DND-41 (cell line): ENCODE measurements around the gene GNG12.
A peak's percentile ranks its signal among the peaks of the same experiment; 100 is the strongest.

Experiments
- ATAC-seq: fragments of 200-7000 bp; cut with Tn5 transposase; 3 replicates; pipeline ENCODE4 v1.9.1; 2021; ENCODE audit warnings: low read depth; ENCODE audit not compliant: insufficient read depth
- DNase-seq: peaks from one replicate; pipeline ENCODE4 v3.0.0-alpha.2; 2020
- H2AFZ ChIP-seq: 2 replicates; pipeline ENCODE4 v1.6.0; 2012; ENCODE audit warnings: low read depth, low read length
- H3K27ac ChIP-seq: 2 replicates; pipeline ENCODE4 v1.5.1; 2012; ENCODE audit warnings: low read length, inconsistent platforms
- H3K27me3 ChIP-seq: fragments of 200-600 bp; sonication (generic); 2 replicates; pipeline ENCODE4 v1.6.0; 2012; ENCODE audit warnings: low read length, mild to moderate bottlenecking, inconsistent platforms; ENCODE audit not compliant: insufficient read depth, poor library complexity
- H3K36me3 ChIP-seq: 2 replicates; pipeline ENCODE4 v1.5.1; 2012; ENCODE audit warnings: low read length, inconsistent platforms; ENCODE audit not compliant: insufficient read depth
- H3K4me1 ChIP-seq: 2 replicates; pipeline ENCODE4 v1.5.1; 2012; ENCODE audit warnings: mild to moderate bottlenecking, low read length; ENCODE audit not compliant: insufficient read depth
- H3K4me2 ChIP-seq: 2 replicates; pipeline ENCODE4 v1.6.0; 2012; ENCODE audit warnings: mild to moderate bottlenecking, moderate library complexity, low read length, inconsistent platforms; ENCODE audit not compliant: insufficient read depth
- H3K4me3 ChIP-seq, 2 experiments: fragments of 200-600 bp in 1 of 2; shearing (Covaris generic) in 1 of 2; 2 replicates each; pipeline ENCODE4 v1.5.1; 2012 to 2016; ENCODE audit warnings: inconsistent platforms in 2 of 2, low read length in 2 of 2, mild to moderate bottlenecking in 2 of 2, low read depth in 1 of 2, moderate library complexity in 1 of 2
- H3K79me2 ChIP-seq: 2 replicates; pipeline ENCODE4 v1.6.0; 2012; ENCODE audit warnings: low read length, inconsistent platforms; ENCODE audit not compliant: insufficient read depth
- H3K9ac ChIP-seq: 2 replicates; pipeline ENCODE4 v1.6.0; 2012; ENCODE audit warnings: low read depth, mild to moderate bottlenecking, inconsistent platforms, low read length, moderate library complexity
- H3K9me3 ChIP-seq: 2 replicates; pipeline ENCODE4 v1.5.1; 2012; ENCODE audit warnings: low read length, moderate library complexity, mild to moderate bottlenecking, inconsistent platforms; ENCODE audit not compliant: insufficient read depth, severe bottlenecking
- H4K20me1 ChIP-seq: 2 replicates; pipeline ENCODE4 v1.6.0; 2012; ENCODE audit warnings: low read length; ENCODE audit not compliant: insufficient read depth
- CTCF ChIP-seq: IDR thresholded peaks from 2 replicates; pipeline ENCODE4 v1.5.1; 2012; ENCODE audit warnings: borderline replicate concordance, low read length, moderate library complexity, mild to moderate bottlenecking; ENCODE audit not compliant: poor library complexity, severe bottlenecking; ENCODE audit errors: extremely low read depth
- EZH2 ChIP-seq: IDR thresholded peaks from 3 replicates; pipeline ENCODE4 v1.6.1; 2012; ENCODE audit warnings: borderline replicate concordance, low read depth, mild to moderate bottlenecking, moderate library complexity, low read length, inconsistent platforms; ENCODE audit not compliant: severe bottlenecking

The GNG12 gene

GRCh38 chr1:67804710-67805109 is 28.6 kb downstream of the GNG12 start:
- no peaks in the 10 kb centered on the region for H3K27me3 ChIP-seq
- no peak overlapping the region for H3K9ac ChIP-seq
- H3K79me2 ChIP-seq: no peaks in the 10 kb centered on the region
- no peak overlapping the region for H2AFZ ChIP-seq
- H3K4me3 ChIP-seq: no peak overlapping the region
- H3K36me3 ChIP-seq: no peaks in the 10 kb centered on the region
- no peak overlapping the region for H3K4me2 ChIP-seq
- no peak for TF ChIP-seq EZH2
- TF ChIP-seq CTCF: peak; percentile 2
- ATAC-seq (no peak), DNase-seq (no peak)
- no peaks in the 10 kb centered on the region for H3K9me3 ChIP-seq
- H3K27ac ChIP-seq: no peak overlapping the region
- H4K20me1 ChIP-seq: no peaks in the 10 kb centered on the region
- H3K4me1 ChIP-seq: no peaks in the 10 kb centered on the region

DNA sequence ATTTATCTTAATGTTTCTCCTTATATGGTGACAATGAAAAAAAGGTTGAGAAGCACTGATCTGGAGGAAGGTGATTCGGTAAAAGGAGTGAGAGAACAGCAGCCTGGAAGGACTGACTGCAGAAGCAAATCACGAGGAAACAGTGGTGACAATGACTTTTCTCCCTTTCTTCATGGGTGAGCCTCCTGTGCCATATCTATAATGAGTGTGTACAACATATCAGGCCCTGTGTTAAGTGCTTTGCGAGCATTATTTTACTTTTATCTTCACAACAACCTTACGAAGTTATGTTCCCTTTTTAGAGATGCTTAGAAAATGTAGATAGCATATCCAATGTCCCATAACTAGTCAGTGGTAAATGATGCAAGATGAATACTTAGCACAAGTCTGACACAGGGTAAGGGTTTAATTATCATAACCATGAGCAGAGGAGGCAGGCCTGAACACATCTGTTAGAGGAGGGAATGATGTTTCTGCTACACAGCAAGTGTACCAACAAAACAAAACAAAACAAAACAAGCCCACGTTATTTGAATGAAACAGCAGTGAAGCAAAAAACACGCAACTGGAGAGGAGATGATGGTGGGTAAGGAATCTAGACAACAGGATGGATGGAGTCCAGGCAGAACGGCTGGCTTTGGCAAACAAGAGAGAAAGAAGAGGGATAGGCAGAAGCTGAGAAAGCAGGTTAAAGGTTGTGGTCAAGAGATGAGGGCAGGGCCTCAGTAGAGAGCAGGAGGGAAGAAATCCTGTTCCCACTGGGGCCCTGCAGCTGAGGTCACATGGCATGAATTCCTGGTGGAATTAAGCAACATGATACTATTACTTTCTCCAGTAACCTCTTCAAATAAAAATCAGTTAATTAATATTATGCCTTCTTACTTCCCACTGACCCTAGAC is 29.6 kb downstream of the GNG12 start:
- no peaks in the 10 kb centered on the region for H3K79me2 ChIP-seq
- no peak overlapping the region for H3K27ac ChIP-seq
- no peaks in the 10 kb centered on the region for H4K20me1 ChIP-seq

GRCh38 chr1:67802565-67802964 is 30.7 kb downstream of the GNG12 start:
- H3K79me2 ChIP-seq: no peaks in the 10 kb centered on the region
- TF ChIP-seq EZH2 (no peak), CTCF (no peak)
- no peaks in the 10 kb centered on the region for H4K20me1 ChIP-seq
- no peak for DNase-seq
- no peak overlapping the region for H3K4me3 ChIP-seq
- H3K4me2 ChIP-seq: no peak overlapping the region
- no peaks in the 10 kb centered on the region for H3K36me3 ChIP-seq
- H3K27me3 ChIP-seq: no peaks in the 10 kb centered on the region
- H3K27ac ChIP-seq: no peak overlapping the region
- no peak for ATAC-seq
- H3K9me3 ChIP-seq: no peaks in the 10 kb centered on the region
- no peak overlapping the region for H3K9ac ChIP-seq
- H3K4me1 ChIP-seq: no peaks in the 10 kb centered on the region
- H2AFZ ChIP-seq: no peak overlapping the region

More for the DNA sequence above, 29.6 kb downstream of the GNG12 start:
- Histone ChIP-seq H3K4me2 (no peak overlapping the region), H3K36me3 (no peaks in the 10 kb centered on the region), H3K4me3 (no peak overlapping the region), H3K9me3 (no peaks in the 10 kb centered on the region), H3K4me1 (no peaks in the 10 kb centered on the region), H3K9ac (no peak overlapping the region), H2AFZ (no peak overlapping the region), H3K27me3 (no peaks in the 10 kb centered on the region)
- ATAC-seq (no peak), DNase-seq (no peak)
- TF ChIP-seq CTCF: no peak
- TF ChIP-seq EZH2: no peak
